RWPE2 (cell line): ENCODE measurements around the gene DPH6.
A peak's percentile ranks its signal among the peaks of the same experiment; 100 is the strongest.

Experiments
- ATAC-seq: fragments of 200-7000 bp; cut with Tn5 transposase; 3 replicates; pipeline ENCODE4 v1.9.1; 2021; ENCODE audit warnings: low read depth
- DNase-seq: peaks from one replicate; pipeline ENCODE4 v3.0.0-alpha.2; 2020; ENCODE audit warnings: low spot score
- H3K27ac ChIP-seq: fragments of 450-650 bp; 2 replicates; pipeline ENCODE4 v1.5.1; 2017; ENCODE audit warnings: mild to moderate bottlenecking; ENCODE audit not compliant: poor library complexity, severe bottlenecking
- H3K27me3 ChIP-seq: fragments of 250-450 bp; sonication (Bioruptor Pico); 2 replicates; pipeline ENCODE4 v1.5.1; 2021; ENCODE audit warnings: mild to moderate bottlenecking, moderate library complexity; ENCODE audit not compliant: insufficient read depth, poor library complexity, severe bottlenecking
- H3K36me3 ChIP-seq: fragments of 250-450 bp; sonication (Bioruptor Pico); 2 replicates; pipeline ENCODE4 v1.5.1; 2020; ENCODE audit warnings: low read depth, mild to moderate bottlenecking, moderate library complexity
- H3K4me1 ChIP-seq: fragments of 250-450 bp; sonication (Bioruptor Pico); 2 replicates; pipeline ENCODE4 v1.5.1; 2021; ENCODE audit warnings: mild to moderate bottlenecking, moderate library complexity; ENCODE audit not compliant: insufficient read depth, poor library complexity, severe bottlenecking
- H3K4me3 ChIP-seq: fragments of 250-450 bp; sonication (Bioruptor Pico); 2 replicates; pipeline ENCODE4 v1.5.1; 2021; ENCODE audit warnings: mild to moderate bottlenecking, moderate library complexity; ENCODE audit not compliant: severe bottlenecking
- H3K9me3 ChIP-seq: fragments of 250-450 bp; sonication (Bioruptor Pico); 2 replicates; pipeline ENCODE4 v1.5.1; 2021; ENCODE audit warnings: mild to moderate bottlenecking, moderate library complexity; ENCODE audit not compliant: severe bottlenecking
- TF ChIP-seq, protein P1 (sequence below): fragments of 450-650 bp; IDR thresholded peaks from one replicate; pipeline ENCODE4 v1.5.1; 2017; ENCODE audit warnings: mild to moderate bottlenecking, moderate library complexity; ENCODE audit not compliant: poor library complexity, severe bottlenecking

Gene DPH6

DNA sequence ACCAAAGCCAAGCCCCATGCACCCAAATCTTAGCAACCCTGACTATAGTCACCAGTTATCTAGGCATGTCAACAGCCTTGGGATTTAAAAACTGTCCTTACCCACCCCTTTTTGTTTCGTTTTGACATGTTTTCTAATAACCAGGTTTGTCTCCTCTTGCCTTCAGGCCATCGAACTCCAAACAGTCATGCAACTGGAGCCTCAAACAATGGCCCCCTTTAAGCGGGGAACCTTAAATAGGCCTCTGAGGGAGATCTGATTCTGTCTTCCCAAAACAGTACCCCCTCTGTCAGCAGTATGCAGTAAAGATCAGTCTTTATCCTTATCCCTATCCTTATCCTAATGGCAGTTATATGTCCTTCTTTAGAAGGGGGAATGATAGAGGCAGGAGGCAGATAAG, 105.7 kb downstream of the DPH6 start:
- H3K36me3 ChIP-seq = peaks cover 4% of the 10 kb centered on the region; the same call in 1 of the 2 replicates
- TF ChIP-seq, protein P1, sequence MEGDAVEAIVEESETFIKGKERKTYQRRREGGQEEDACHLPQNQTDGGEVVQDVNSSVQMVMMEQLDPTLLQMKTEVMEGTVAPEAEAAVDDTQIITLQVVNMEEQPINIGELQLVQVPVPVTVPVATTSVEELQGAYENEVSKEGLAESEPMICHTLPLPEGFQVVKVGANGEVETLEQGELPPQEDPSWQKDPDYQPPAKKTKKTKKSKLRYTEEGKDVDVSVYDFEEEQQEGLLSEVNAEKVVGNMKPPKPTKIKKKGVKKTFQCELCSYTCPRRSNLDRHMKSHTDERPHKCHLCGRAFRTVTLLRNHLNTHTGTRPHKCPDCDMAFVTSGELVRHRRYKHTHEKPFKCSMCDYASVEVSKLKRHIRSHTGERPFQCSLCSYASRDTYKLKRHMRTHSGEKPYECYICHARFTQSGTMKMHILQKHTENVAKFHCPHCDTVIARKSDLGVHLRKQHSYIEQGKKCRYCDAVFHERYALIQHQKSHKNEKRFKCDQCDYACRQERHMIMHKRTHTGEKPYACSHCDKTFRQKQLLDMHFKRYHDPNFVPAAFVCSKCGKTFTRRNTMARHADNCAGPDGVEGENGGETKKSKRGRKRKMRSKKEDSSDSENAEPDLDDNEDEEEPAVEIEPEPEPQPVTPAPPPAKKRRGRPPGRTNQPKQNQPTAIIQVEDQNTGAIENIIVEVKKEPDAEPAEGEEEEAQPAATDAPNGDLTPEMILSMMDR = no peak
- no peak for ATAC-seq
- no peak for DNase-seq
- no peak overlapping the region for H3K4me3 ChIP-seq
- H3K27ac ChIP-seq = no peak overlapping the region
- no peaks in the 10 kb centered on the region for H3K27me3 ChIP-seq
- H3K9me3 ChIP-seq = no peaks in the 10 kb centered on the region
- no peaks in the 10 kb centered on the region for H3K4me1 ChIP-seq

DNA sequence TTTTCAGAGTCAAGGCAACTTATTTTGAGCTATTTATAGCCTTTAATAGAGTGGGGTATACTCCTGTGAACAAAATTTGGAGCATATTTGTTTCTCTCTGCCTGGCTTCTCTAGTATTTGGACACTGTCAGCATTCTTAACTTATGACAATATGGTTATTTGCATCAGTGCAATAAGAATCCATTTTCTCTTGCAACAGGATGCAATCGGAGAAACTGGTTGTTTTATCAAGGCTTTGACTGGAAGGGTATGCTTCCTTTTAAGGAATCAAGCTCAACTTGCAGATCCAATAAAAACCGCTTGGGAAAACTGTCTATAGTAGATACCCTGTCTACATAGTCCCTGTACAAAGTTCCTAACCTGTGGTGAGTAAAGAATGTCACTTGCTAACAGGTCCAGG, 106.7 kb downstream of the DPH6 start:
- Histone ChIP-seq H3K27me3 (no peaks in the 10 kb centered on the region), H3K4me1 (no peaks in the 10 kb centered on the region), H3K9me3 (no peaks in the 10 kb centered on the region), H3K36me3 (0 out of 2 replicates have a peak, but pooled peaks cover 4% of the 10 kb centered on the region), H3K27ac (no peak overlapping the region), H3K4me3 (no peak overlapping the region)
- TF ChIP-seq, protein P1 = no peak
- peak; percentile 59 for ATAC-seq
- no peak for DNase-seq

DNA sequence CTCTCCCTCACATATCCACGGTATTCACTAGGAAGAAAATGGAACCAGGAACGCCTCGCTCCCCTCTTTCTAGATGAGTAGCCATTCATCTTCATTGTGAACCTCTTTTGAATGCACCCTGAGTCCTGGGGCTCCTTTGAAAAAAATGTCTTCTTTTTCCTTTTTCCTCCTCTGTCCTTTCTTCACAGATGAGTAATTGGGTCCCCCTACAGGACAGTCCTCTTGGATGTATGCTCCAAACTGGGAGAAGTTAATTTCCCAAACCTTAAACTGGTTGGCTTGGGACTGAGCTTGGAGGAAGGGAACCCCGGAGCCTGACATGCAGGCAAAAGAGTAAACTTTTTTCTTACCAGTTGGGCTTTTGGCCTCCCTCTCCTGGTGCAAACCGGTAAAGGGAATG, 108.8 kb downstream of the DPH6 start:
- no peaks in the 10 kb centered on the region for H3K27me3 ChIP-seq
- DNase-seq = no peak
- no peaks in the 10 kb centered on the region for H3K9me3 ChIP-seq
- ATAC-seq = no peak; the same call in 2 of the 3 replicates
- H3K27ac ChIP-seq = no peak overlapping the region
- H3K36me3 ChIP-seq = 0 out of 2 replicates have a peak, but pooled peaks cover 4% of the 10 kb centered on the region
- TF ChIP-seq, protein P1 = peak; percentile 47
- H3K4me1 ChIP-seq = no peaks in the 10 kb centered on the region
- H3K4me3 ChIP-seq = no peak overlapping the region

DNA sequence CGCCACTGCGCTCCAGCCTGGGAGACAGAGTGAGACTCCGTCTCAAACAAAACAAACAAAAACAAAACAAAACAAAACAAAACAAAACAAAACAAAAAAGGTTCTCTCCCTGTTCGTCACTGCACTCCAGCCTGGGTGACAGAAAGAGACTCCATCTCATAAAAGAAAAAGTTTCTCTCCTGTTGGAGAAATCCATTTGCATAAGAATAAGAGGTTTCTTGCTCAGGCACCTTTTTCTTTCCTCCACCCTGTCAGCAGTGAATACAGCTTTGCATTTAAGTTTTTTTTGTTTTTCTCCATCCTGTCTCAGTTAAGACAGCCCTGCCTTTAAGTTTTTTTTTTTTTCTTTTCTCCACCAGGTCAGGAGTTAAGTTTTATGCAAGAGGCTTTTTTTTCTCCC, 109.5 kb downstream of the DPH6 start:
- H3K9me3 ChIP-seq = no peaks in the 10 kb centered on the region
- TF ChIP-seq, protein P1 = no peak
- ATAC-seq = no peak

DNA sequence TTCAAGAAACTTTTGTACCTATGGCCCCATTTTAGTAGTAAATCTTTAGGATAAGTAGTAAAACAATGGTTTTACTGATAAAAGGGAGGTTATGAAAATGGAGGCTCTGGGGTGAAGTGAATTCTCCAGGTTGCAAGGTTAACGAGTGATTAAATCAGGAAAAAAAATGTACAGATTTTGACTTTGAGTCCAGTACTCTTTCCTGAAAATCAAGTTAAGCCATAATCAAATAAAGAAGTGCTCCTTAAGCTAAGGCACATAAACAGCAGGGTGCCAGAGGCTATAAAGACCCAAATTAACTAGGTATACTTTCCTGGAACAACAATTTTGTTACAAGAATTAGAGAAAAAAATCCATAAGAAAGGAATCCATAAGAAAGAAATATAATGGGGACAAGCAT, 114.7 kb downstream of the DPH6 start:
- no peaks in the 10 kb centered on the region for H3K36me3 ChIP-seq
- peaks cover 8% of the 10 kb centered on the region for H3K4me1 ChIP-seq
- no peaks in the 10 kb centered on the region for H3K9me3 ChIP-seq
- no peak overlapping the region for H3K4me3 ChIP-seq
- TF ChIP-seq, protein P1 = no peak
- ATAC-seq (no peak), DNase-seq (no peak)
- H3K27me3 ChIP-seq = no peaks in the 10 kb centered on the region
- no peak overlapping the region for H3K27ac ChIP-seq

More for the DNA sequence above, 109.5 kb downstream of the DPH6 start:
- no peaks in the 10 kb centered on the region for H3K4me1 ChIP-seq
- DNase-seq = no peak
- H3K36me3 ChIP-seq = 0 out of 2 replicates have a peak, but pooled peaks cover 4% of the 10 kb centered on the region
- no peak overlapping the region for H3K27ac ChIP-seq
- H3K4me3 ChIP-seq = no peak overlapping the region
- H3K27me3 ChIP-seq = no peaks in the 10 kb centered on the region
